OCI-LY7 (cell line): ENCODE measurements around the gene MROH7.

Source experiments
- CTCF ChIP-seq: fragments of 200-600 bp; sonication (generic); conservative IDR thresholded peaks from 2 replicates; pipeline ENCODE4 v1.5.1; 2014; ENCODE audit warnings: mild to moderate bottlenecking, antibody characterized with exemption, low read length, moderate library complexity, mixed read lengths
- EZH2phosphoT487 ChIP-seq: fragments of 200-600 bp; sonication (generic); IDR thresholded peaks from 2 replicates; pipeline ENCODE4 v1.6.1; 2018; ENCODE audit warnings: low read depth, borderline replicate concordance, mild to moderate bottlenecking, mixed run types, antibody characterized with exemption, low read length, moderate library complexity, mixed read lengths

- TF ChIP-seq CTCF = no peak
- no peak for TF ChIP-seq EZH2phosphoT487
These were observed 38.8 kb downstream of the MROH7 start for GRCh38 chr1:54680387-54680786.
